ENCODE results near the gene C17orf107. TPM values are rescaled to one million over a fixed set of nuclear protein-coding genes. Genes with fewer than 3 reads are reported as not detected.

C17orf107 gene
- total and polyA plus RNA-seq, 2 of the 13 experiments (the other 11 are each of a cell fraction or from before 2014, with no cell fraction given): 0.20 to 0.59 TPM

- TF ChIP-seq TFDP2 (CRISPR knock-in tag; IDR thresholded peaks at IDR 0.05): no peak; the same call in 1 of the 2 replicates
- TF ChIP-seq, protein P1, sequence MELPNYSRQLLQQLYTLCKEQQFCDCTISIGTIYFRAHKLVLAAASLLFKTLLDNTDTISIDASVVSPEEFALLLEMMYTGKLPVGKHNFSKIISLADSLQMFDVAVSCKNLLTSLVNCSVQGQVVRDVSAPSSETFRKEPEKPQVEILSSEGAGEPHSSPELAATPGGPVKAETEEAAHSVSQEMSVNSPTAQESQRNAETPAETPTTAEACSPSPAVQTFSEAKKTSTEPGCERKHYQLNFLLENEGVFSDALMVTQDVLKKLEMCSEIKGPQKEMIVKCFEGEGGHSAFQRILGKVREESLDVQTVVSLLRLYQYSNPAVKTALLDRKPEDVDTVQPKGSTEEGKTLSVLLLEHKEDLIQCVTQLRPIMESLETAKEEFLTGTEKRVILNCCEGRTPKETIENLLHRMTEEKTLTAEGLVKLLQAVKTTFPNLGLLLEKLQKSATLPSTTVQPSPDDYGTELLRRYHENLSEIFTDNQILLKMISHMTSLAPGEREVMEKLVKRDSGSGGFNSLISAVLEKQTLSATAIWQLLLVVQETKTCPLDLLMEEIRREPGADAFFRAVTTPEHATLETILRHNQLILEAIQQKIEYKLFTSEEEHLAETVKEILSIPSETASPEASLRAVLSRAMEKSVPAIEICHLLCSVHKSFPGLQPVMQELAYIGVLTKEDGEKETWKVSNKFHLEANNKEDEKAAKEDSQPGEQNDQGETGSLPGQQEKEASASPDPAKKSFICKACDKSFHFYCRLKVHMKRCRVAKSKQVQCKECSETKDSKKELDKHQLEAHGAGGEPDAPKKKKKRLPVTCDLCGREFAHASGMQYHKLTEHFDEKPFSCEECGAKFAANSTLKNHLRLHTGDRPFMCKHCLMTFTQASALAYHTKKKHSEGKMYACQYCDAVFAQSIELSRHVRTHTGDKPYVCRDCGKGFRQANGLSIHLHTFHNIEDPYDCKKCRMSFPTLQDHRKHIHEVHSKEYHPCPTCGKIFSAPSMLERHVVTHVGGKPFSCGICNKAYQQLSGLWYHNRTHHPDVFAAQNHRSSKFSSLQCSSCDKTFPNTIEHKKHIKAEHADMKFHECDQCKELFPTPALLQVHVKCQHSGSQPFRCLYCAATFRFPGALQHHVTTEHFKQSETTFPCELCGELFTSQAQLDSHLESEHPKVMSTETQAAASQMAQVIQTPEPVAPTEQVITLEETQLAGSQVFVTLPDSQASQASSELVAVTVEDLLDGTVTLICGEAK (IDR thresholded peaks at IDR 0.05): no peak
- TF ChIP-seq, protein P1 (CRISPR knock-in tag; IDR thresholded peaks at IDR 0.05): no peak
- no peak for TF ChIP-seq SNAPC2 (CRISPR knock-in tag; IDR thresholded peaks at IDR 0.05)
- TF ChIP-seq, protein P2, sequence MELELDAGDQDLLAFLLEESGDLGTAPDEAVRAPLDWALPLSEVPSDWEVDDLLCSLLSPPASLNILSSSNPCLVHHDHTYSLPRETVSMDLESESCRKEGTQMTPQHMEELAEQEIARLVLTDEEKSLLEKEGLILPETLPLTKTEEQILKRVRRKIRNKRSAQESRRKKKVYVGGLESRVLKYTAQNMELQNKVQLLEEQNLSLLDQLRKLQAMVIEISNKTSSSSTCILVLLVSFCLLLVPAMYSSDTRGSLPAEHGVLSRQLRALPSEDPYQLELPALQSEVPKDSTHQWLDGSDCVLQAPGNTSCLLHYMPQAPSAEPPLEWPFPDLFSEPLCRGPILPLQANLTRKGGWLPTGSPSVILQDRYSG (CRISPR knock-in tag; IDR thresholded peaks at IDR 0.05): no peak
- TF ChIP-seq SCMH1 (CRISPR knock-in tag; IDR thresholded peaks at IDR 0.05; ENCODE audit: borderline replicate concordance): no peak
- TF ChIP-seq, protein P3, sequence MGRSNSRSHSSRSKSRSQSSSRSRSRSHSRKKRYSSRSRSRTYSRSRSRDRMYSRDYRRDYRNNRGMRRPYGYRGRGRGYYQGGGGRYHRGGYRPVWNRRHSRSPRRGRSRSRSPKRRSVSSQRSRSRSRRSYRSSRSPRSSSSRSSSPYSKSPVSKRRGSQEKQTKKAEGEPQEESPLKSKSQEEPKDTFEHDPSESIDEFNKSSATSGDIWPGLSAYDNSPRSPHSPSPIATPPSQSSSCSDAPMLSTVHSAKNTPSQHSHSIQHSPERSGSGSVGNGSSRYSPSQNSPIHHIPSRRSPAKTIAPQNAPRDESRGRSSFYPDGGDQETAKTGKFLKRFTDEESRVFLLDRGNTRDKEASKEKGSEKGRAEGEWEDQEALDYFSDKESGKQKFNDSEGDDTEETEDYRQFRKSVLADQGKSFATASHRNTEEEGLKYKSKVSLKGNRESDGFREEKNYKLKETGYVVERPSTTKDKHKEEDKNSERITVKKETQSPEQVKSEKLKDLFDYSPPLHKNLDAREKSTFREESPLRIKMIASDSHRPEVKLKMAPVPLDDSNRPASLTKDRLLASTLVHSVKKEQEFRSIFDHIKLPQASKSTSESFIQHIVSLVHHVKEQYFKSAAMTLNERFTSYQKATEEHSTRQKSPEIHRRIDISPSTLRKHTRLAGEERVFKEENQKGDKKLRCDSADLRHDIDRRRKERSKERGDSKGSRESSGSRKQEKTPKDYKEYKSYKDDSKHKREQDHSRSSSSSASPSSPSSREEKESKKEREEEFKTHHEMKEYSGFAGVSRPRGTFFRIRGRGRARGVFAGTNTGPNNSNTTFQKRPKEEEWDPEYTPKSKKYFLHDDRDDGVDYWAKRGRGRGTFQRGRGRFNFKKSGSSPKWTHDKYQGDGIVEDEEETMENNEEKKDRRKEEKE (IDR thresholded peaks at IDR 0.05): no peak
- no peak for TF ChIP-seq SKIL (CRISPR knock-in tag; IDR thresholded peaks at IDR 0.05; ENCODE audit: borderline replicate concordance)
- TF ChIP-seq MTA1 (CRISPR knock-in tag; IDR thresholded peaks at IDR 0.05; ENCODE audit: borderline replicate concordance): peak; percentile 64
- TF ChIP-seq ZNF24 (IDR thresholded peaks at IDR 0.05): no peak
- no peak for TF ChIP-seq MAFG (CRISPR knock-in tag; IDR thresholded peaks at IDR 0.05)
- no peak; the same call in 1 of the 2 replicates for TF ChIP-seq FOXC1 (CRISPR knock-in tag; IDR thresholded peaks at IDR 0.05; ENCODE audit: borderline replicate concordance)
- TF ChIP-seq ZNF121 (CRISPR knock-in tag; IDR thresholded peaks at IDR 0.05): no peak
- TF ChIP-seq TAF1 (CRISPR knock-in tag; IDR thresholded peaks at IDR 0.05): no peak
Observed at GRCh38 chr17:4950746-4951204, 51.4 kb downstream of the C17orf107 start, which contains the start of gene ENO3 (continued).

Measured in HepG2 (cell line).